Endothelial cell (in vitro differentiated cells): ENCODE data around the gene PTGFRN. TPM values are rescaled to one million over a fixed set of nuclear protein-coding genes. Genes with fewer than 3 reads are reported as not detected.

Source experiments
- DNase-seq: peaks from one replicate; pipeline ENCODE4 v3.0.0; 2021; ENCODE audit warnings: low spot score
- H3K27ac Mint-ChIP-seq: one replicate; pipeline ENCODE4 v1.8.0; 2021; ENCODE audit warnings: mixed read lengths, inconsistent platforms; ENCODE audit not compliant: unreplicated experiment
- H3K27me3 Mint-ChIP-seq: one replicate; pipeline ENCODE4 v1.8.0; 2021; ENCODE audit warnings: mild to moderate bottlenecking, moderate library complexity, mixed read lengths, inconsistent platforms; ENCODE audit not compliant: unreplicated experiment
- H3K36me3 Mint-ChIP-seq: one replicate; pipeline ENCODE4 v1.8.0; 2021; ENCODE audit warnings: mild to moderate bottlenecking, low read depth, mixed read lengths, inconsistent platforms; ENCODE audit not compliant: unreplicated experiment
- H3K4me1 Mint-ChIP-seq: one replicate; pipeline ENCODE4 v1.8.0; 2021; ENCODE audit warnings: mild to moderate bottlenecking, mixed read lengths, inconsistent platforms; ENCODE audit not compliant: unreplicated experiment
- H3K4me3 Mint-ChIP-seq: one replicate; pipeline ENCODE4 v1.8.0; 2021; ENCODE audit warnings: mild to moderate bottlenecking, mixed read lengths, inconsistent platforms; ENCODE audit not compliant: unreplicated experiment
- H3K9me3 Mint-ChIP-seq: one replicate; pipeline ENCODE4 v1.8.0; 2021; ENCODE audit warnings: mixed read lengths, inconsistent platforms; ENCODE audit not compliant: unreplicated experiment
- CTCF ChIP-seq: fragments of 200-600 bp; sonication (generic); IDR thresholded peaks from one replicate; pipeline ENCODE4 v1.5.0; 2021; ENCODE audit warnings: antibody characterized with exemption; ENCODE audit not compliant: unreplicated experiment
- total RNA-seq: library from RNA; stranded (reverse); fragmentation: NEBNext Ultra II Directional; extraction: Animal tissue kit (Norgen Biotek cat#: 25700); gene quantifications from one replicate; pipeline ENCODE4 v1.2.1, GENCODE V29; 2021; ENCODE audit not compliant: unreplicated experiment

The PTGFRN gene
- total RNA-seq, 1 donor from 2014 or later, result 23.7 TPM

- no peak overlapping the region for H3K27ac Mint-ChIP-seq
- H3K9me3 Mint-ChIP-seq, result no peaks in the 10 kb centered on the region
- DNase-seq, result no peak
- H3K4me1 Mint-ChIP-seq, result peaks cover 3% of the 10 kb centered on the region
- H3K4me3 Mint-ChIP-seq, result no peak overlapping the region
- TF ChIP-seq CTCF, result no peak
- H3K36me3 Mint-ChIP-seq, result no peaks in the 10 kb centered on the region
- H3K27me3 Mint-ChIP-seq, result peaks cover 2% of the 10 kb centered on the region
Measured at GRCh38 chr1:116889380-116889779, 20.3 kb upstream of the PTGFRN start.

GRCh38 chr1:116891396-116892079, 18.2 kb upstream of the PTGFRN start:
- Mint-ChIP-seq H3K4me1 (peaks cover 3% of the 10 kb centered on the region), H3K4me3 (no peak overlapping the region), H3K27ac (no peak overlapping the region), H3K9me3 (no peaks in the 10 kb centered on the region), H3K36me3 (no peaks in the 10 kb centered on the region), H3K27me3 (peaks cover 2% of the 10 kb centered on the region)
- TF ChIP-seq CTCF, result no peak
- DNase-seq, result no peak

GRCh38 chr1:116895073-116895472, 14.6 kb upstream of the PTGFRN start:
- DNase-seq, result no peak
- Mint-ChIP-seq H3K36me3 (no peaks in the 10 kb centered on the region), H3K9me3 (no peaks in the 10 kb centered on the region), H3K27ac (no peak overlapping the region), H3K4me3 (no peak overlapping the region), H3K27me3 (peaks cover 3% of the 10 kb centered on the region), H3K4me1 (no peaks in the 10 kb centered on the region)
- TF ChIP-seq CTCF, result no peak

- H3K4me3 Mint-ChIP-seq, result no peak overlapping the region
- peaks cover 3% of the 10 kb centered on the region for H3K27me3 Mint-ChIP-seq
- H3K9me3 Mint-ChIP-seq, result no peaks in the 10 kb centered on the region
- no peak for TF ChIP-seq CTCF
- no peaks in the 10 kb centered on the region for H3K36me3 Mint-ChIP-seq
- no peak for DNase-seq
- no peaks in the 10 kb centered on the region for H3K4me1 Mint-ChIP-seq
- H3K27ac Mint-ChIP-seq, result no peak overlapping the region
Measured at GRCh38 chr1:116899529-116899928, 10.2 kb upstream of the PTGFRN start.

GRCh38 chr1:116900471-116901365, 9.0 kb upstream of the PTGFRN start:
- Mint-ChIP-seq H3K4me1 (no peaks in the 10 kb centered on the region), H3K27ac (no peak overlapping the region), H3K9me3 (no peaks in the 10 kb centered on the region), H3K4me3 (no peak overlapping the region), H3K36me3 (no peaks in the 10 kb centered on the region), H3K27me3 (peaks cover 7% of the 10 kb centered on the region)
- TF ChIP-seq CTCF, result no peak
- no peak for DNase-seq
